NCI-H1930 (cell line): ENCODE data around the gene ANGPTL7.
"Not testable (repeated sequence)": the region's sequence is repeated elsewhere in the genome, so short reads cannot be mapped to it uniquely, and the experiment has no call there.

Experiments
- DNase-seq, 2 experiments: peaks; one replicate each; lab custom pipeline; 2025; lab: John Stamatoyannopoulos, UW

Gene ANGPTL7

GRCh38 chr1:11188858-11189451, at the start of gene ANGPTL7:
ANGPTL7 (plus strand) TSS chr1:11189355; CDS start chr1:11189580, 225 bp downstream.
- no peak for DNase-seq

- DNase-seq, result no peak
Observed at GRCh38 chr1:11142618-11143391, 46.4 kb upstream of the ANGPTL7 start.

- no peak for DNase-seq
Observed at GRCh38 chr1:11143401-11143800, 45.8 kb upstream of the ANGPTL7 start.

- DNase-seq, result no peak
Observed at GRCh38 chr1:11143907-11144306, 45.2 kb upstream of the ANGPTL7 start.

- DNase-seq, result no peak
Observed at GRCh38 chr1:11144570-11145256, 44.4 kb upstream of the ANGPTL7 start.

- no peak for DNase-seq
Observed at GRCh38 chr1:11145741-11146140, 43.4 kb upstream of the ANGPTL7 start.

- DNase-seq, result no peak
Observed at GRCh38 chr1:11147197-11147770, 41.9 kb upstream of the ANGPTL7 start.

- DNase-seq, result no peak
Observed at GRCh38 chr1:11150326-11150725, 38.8 kb upstream of the ANGPTL7 start.

- DNase-seq, result no peak
Observed at GRCh38 chr1:11151114-11151513, 38.0 kb upstream of the ANGPTL7 start.

GRCh38 chr1:11151826-11152612, 37.1 kb upstream of the ANGPTL7 start:
- DNase-seq, result no peak

GRCh38 chr1:11152755-11153154, 36.4 kb upstream of the ANGPTL7 start:
- no peak for DNase-seq

- DNase-seq, result no peak
Observed at GRCh38 chr1:11153184-11153583, 36.0 kb upstream of the ANGPTL7 start.

- DNase-seq, result no peak
Observed at GRCh38 chr1:11156441-11156840, 32.7 kb upstream of the ANGPTL7 start.

GRCh38 chr1:11156963-11157362, 32.2 kb upstream of the ANGPTL7 start:
- no peak for DNase-seq

- no peak for DNase-seq
Observed at GRCh38 chr1:11157394-11157793, 31.8 kb upstream of the ANGPTL7 start.

GRCh38 chr1:11157867-11158266, 31.3 kb upstream of the ANGPTL7 start:
- no peak for DNase-seq

GRCh38 chr1:11158291-11158690, 30.9 kb upstream of the ANGPTL7 start:
- no peak for DNase-seq

- no peak for DNase-seq
Observed at GRCh38 chr1:11158720-11159321, 30.3 kb upstream of the ANGPTL7 start.

- DNase-seq, result not testable (repeated sequence)
Observed at GRCh38 chr1:11162752-11163151, 26.4 kb upstream of the ANGPTL7 start.

- DNase-seq, result not testable (repeated sequence)
Observed at GRCh38 chr1:11166744-11167143, 22.4 kb upstream of the ANGPTL7 start.

GRCh38 chr1:11168731-11169130, 20.4 kb upstream of the ANGPTL7 start:
- DNase-seq, result no peak
